GM23338 (cell line): ENCODE measurements around the gene SEMA4D. TPM values are rescaled to one million over a fixed set of nuclear protein-coding genes. Genes with fewer than 3 reads are reported as not detected.

Experiments
- ATAC-seq: fragments of 200-7000 bp; cut with Tn5 transposase; 3 replicates; pipeline ENCODE4 v1.9.1; 2020
- DNase-seq: peaks from one replicate; pipeline ENCODE4 v3.0.0-alpha.2; 2015; ENCODE audit warnings: low spot score
- H2AFZ ChIP-seq: fragments of 200-600 bp; sonication (generic); 2 replicates; pipeline ENCODE4 v1.8.0; 2016; ENCODE audit warnings: antibody characterized with exemption, mild to moderate bottlenecking, moderate library complexity
- H3F3A ChIP-seq: fragments of 200-600 bp; sonication (generic); replicated peaks from 2 replicates; pipeline ENCODE4 v1.8.0; 2017; ENCODE audit warnings: antibody characterized with exemption, mixed run types, low read depth
- H3K27ac ChIP-seq: fragments of 200-600 bp; sonication (generic); 2 replicates; pipeline ENCODE4 v1.6.1; 2016; ENCODE audit warnings: low read depth
- H3K27me3 ChIP-seq: fragments of 200-600 bp; sonication (generic); 2 replicates; pipeline ENCODE4 v1.8.0; 2016; ENCODE audit warnings: mild to moderate bottlenecking, mixed run types, moderate library complexity; ENCODE audit not compliant: insufficient read depth
- H3K36me3 ChIP-seq: fragments of 200-600 bp; sonication (generic); 2 replicates; pipeline ENCODE4 v1.8.0; 2016; ENCODE audit warnings: mild to moderate bottlenecking; ENCODE audit not compliant: insufficient read depth
- H3K4me1 ChIP-seq: fragments of 200-600 bp; sonication (generic); 2 replicates; pipeline ENCODE4 v1.8.0; 2016; ENCODE audit warnings: mild to moderate bottlenecking, moderate library complexity; ENCODE audit not compliant: insufficient read depth
- H3K4me2 ChIP-seq: fragments of 200-600 bp; sonication (generic); 2 replicates; pipeline ENCODE4 v1.7.1; 2017; ENCODE audit warnings: mixed run types
- H3K4me3 ChIP-seq: fragments of 200-600 bp; sonication (generic); 2 replicates; pipeline ENCODE4 v1.6.1; 2016; ENCODE audit warnings: mixed run types
- H3K79me2 ChIP-seq: fragments of 200-600 bp; sonication (generic); replicated peaks from 2 replicates; pipeline ENCODE4 v1.8.0; 2017; ENCODE audit warnings: mild to moderate bottlenecking; ENCODE audit not compliant: insufficient read depth
- H3K9me2 ChIP-seq: fragments of 200-600 bp; sonication (generic); 2 replicates; pipeline ENCODE4 v1.8.0; 2017; ENCODE audit not compliant: insufficient read depth
- H4K20me1 ChIP-seq: fragments of 200-600 bp; sonication (generic); replicated peaks from 2 replicates; pipeline ENCODE4 v1.8.0; 2017; ENCODE audit warnings: mild to moderate bottlenecking; ENCODE audit not compliant: insufficient read depth
- H3K27ac Mint-ChIP-seq: 2 replicates; pipeline ENCODE4 v1.8.0; 2020; ENCODE audit warnings: inconsistent platforms, mild to moderate bottlenecking, moderate library complexity, mixed read lengths
- H3K27me3 Mint-ChIP-seq: 3 replicates; pipeline ENCODE4 v1.8.0; 2022; ENCODE audit warnings: low read depth, mild to moderate bottlenecking, moderate library complexity, mixed read lengths, inconsistent platforms; ENCODE audit not compliant: insufficient read depth, poor library complexity
- H3K36me3 Mint-ChIP-seq: 3 replicates; pipeline ENCODE4 v1.8.0; 2021; ENCODE audit warnings: low read depth, mild to moderate bottlenecking, inconsistent platforms, moderate library complexity, mixed read lengths
- H3K4me1 Mint-ChIP-seq: 3 replicates; pipeline ENCODE4 v1.8.0; 2020; ENCODE audit warnings: mild to moderate bottlenecking, inconsistent platforms, mixed read lengths
- H3K4me3 Mint-ChIP-seq: 3 replicates; pipeline ENCODE4 v1.8.0; 2021; ENCODE audit warnings: moderate library complexity, mild to moderate bottlenecking, inconsistent platforms, mixed read lengths
- H3K9me3 Mint-ChIP-seq: 3 replicates; pipeline ENCODE4 v1.8.0; 2020; ENCODE audit warnings: moderate library complexity, mild to moderate bottlenecking, inconsistent platforms, mixed read lengths
- CREB1 ChIP-seq: fragments of 250-450 bp; sonication (Bioruptor Pico); IDR thresholded peaks from 2 replicates; pipeline ENCODE4 v1.5.0; 2020; ENCODE audit warnings: low read depth, mild to moderate bottlenecking, moderate library complexity
- EZH2 ChIP-seq: fragments of 200-600 bp; sonication (generic); IDR thresholded peaks from one replicate; pipeline ENCODE4 v1.8.0; 2017; ENCODE audit warnings: antibody characterized with exemption, mild to moderate bottlenecking, low read depth; ENCODE audit not compliant: unreplicated experiment
- ZNF114 ChIP-seq: fragments of 250-450 bp; sonication (Bioruptor Pico); IDR thresholded peaks from 2 replicates; pipeline ENCODE4 v1.5.0; 2020; ENCODE audit warnings: mild to moderate bottlenecking, moderate library complexity
- ZNF331 ChIP-seq: fragments of 250-450 bp; sonication (Bioruptor Pico); IDR thresholded peaks from 2 replicates; pipeline ENCODE4 v1.5.0; 2020; ENCODE audit warnings: low read depth, mild to moderate bottlenecking, moderate library complexity
- polyA plus RNA-seq: library from polyadenylated mRNA; unstranded; fragments of >200 nt; fragmentation: Nextera tagmentation; extraction: Ambion mirVana; gene quantifications from 2 replicates; pipeline ENCODE4 v1.2.1, GENCODE V29; 2016
- total RNA-seq: library from RNA; depleted of rRNA; stranded (reverse); fragments of >200 nt; shearing (Covaris generic); gene quantifications from 2 replicates; pipeline ENCODE4 v1.2.3, GENCODE V29; 2014
- TF ChIP-seq, protein P1 (sequence below): fragments of 250-450 bp; sonication (Bioruptor Pico); IDR thresholded peaks from 2 replicates; pipeline ENCODE4 v1.5.0; 2020; ENCODE audit warnings: mild to moderate bottlenecking, moderate library complexity
- TF ChIP-seq, protein P2 (sequence below), 2 experiments: fragments of 200-600 bp in 1 of 2; sonication (generic) in 1 of 2; conservative IDR thresholded peaks; 2 replicates each; pipeline versions ENCODE4 v1.5.1 to v1.6.1; 2016 to 2017; ENCODE audit warnings: antibody characterized with exemption in 2 of 2, low read depth in 2 of 2, mild to moderate bottlenecking in 2 of 2, moderate library complexity in 1 of 2
- TF ChIP-seq, protein P3 (sequence below): IDR thresholded peaks from 2 replicates; pipeline ENCODE4 v1.6.1; 2016; ENCODE audit warnings: antibody characterized with exemption

The SEMA4D gene
- total and polyA plus RNA-seq, 2 experiments from 2014 or later: 19.3 to 63.0 TPM

DNA sequence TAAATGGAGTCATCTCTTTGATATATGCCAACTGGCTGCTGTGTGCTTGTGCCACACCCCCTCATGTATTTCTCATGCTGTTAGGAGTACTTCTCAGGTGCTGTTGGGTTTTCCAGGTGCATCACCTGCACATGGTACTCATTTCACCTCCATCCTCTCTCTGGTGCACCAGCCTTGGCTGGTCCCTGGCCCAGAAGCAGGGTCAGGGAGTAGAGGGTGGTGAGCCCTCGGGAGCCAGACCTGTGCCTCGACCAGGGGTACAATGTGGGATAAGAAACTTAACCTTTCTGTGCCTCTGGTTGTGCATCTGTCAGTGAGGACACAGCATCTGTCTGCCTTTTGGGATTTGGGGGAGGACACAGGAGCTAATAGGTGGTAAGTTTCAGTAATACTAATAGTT, 141.1 kb downstream of the SEMA4D start (continued):
- TF ChIP-seq, protein P1, sequence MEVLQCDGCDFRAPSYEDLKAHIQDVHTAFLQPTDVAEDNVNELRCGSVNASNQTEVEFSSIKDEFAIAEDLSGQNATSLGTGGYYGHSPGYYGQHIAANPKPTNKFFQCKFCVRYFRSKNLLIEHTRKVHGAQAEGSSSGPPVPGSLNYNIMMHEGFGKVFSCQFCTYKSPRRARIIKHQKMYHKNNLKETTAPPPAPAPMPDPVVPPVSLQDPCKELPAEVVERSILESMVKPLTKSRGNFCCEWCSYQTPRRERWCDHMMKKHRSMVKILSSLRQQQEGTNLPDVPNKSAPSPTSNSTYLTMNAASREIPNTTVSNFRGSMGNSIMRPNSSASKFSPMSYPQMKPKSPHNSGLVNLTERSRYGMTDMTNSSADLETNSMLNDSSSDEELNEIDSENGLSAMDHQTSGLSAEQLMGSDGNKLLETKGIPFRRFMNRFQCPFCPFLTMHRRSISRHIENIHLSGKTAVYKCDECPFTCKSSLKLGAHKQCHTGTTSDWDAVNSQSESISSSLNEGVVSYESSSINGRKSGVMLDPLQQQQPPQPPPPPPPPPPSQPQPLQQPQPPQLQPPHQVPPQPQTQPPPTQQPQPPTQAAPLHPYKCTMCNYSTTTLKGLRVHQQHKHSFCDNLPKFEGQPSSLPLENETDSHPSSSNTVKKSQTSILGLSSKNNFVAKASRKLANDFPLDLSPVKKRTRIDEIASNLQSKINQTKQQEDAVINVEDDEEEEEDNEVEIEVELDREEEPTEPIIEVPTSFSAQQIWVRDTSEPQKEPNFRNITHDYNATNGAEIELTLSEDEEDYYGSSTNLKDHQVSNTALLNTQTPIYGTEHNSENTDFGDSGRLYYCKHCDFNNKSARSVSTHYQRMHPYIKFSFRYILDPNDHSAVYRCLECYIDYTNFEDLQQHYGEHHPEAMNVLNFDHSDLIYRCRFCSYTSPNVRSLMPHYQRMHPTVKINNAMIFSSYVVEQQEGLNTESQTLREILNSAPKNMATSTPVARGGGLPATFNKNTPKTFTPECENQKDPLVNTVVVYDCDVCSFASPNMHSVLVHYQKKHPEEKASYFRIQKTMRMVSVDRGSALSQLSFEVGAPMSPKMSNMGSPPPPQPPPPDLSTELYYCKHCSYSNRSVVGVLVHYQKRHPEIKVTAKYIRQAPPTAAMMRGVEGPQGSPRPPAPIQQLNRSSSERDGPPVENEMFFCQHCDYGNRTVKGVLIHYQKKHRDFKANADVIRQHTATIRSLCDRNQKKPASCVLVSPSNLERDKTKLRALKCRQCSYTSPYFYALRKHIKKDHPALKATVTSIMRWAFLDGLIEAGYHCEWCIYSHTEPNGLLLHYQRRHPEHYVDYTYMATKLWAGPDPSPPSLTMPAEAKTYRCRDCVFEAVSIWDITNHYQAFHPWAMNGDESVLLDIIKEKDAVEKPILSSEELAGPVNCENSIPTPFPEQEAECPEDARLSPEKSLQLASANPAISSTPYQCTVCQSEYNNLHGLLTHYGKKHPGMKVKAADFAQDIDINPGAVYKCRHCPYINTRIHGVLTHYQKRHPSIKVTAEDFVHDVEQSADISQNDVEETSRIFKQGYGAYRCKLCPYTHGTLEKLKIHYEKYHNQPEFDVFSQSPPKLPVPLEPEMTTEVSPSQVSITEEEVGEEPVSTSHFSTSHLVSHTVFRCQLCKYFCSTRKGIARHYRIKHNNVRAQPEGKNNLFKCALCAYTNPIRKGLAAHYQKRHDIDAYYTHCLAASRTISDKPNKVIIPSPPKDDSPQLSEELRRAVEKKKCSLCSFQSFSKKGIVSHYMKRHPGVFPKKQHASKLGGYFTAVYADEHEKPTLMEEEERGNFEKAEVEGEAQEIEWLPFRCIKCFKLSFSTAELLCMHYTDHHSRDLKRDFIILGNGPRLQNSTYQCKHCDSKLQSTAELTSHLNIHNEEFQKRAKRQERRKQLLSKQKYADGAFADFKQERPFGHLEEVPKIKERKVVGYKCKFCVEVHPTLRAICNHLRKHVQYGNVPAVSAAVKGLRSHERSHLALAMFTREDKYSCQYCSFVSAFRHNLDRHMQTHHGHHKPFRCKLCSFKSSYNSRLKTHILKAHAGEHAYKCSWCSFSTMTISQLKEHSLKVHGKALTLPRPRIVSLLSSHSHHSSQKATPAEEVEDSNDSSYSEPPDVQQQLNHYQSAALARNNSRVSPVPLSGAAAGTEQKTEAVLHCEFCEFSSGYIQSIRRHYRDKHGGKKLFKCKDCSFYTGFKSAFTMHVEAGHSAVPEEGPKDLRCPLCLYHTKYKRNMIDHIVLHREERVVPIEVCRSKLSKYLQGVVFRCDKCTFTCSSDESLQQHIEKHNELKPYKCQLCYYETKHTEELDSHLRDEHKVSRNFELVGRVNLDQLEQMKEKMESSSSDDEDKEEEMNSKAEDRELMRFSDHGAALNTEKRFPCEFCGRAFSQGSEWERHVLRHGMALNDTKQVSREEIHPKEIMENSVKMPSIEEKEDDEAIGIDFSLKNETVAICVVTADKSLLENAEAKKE (CRISPR knock-in tag): no peak
- TF ChIP-seq, protein P2, sequence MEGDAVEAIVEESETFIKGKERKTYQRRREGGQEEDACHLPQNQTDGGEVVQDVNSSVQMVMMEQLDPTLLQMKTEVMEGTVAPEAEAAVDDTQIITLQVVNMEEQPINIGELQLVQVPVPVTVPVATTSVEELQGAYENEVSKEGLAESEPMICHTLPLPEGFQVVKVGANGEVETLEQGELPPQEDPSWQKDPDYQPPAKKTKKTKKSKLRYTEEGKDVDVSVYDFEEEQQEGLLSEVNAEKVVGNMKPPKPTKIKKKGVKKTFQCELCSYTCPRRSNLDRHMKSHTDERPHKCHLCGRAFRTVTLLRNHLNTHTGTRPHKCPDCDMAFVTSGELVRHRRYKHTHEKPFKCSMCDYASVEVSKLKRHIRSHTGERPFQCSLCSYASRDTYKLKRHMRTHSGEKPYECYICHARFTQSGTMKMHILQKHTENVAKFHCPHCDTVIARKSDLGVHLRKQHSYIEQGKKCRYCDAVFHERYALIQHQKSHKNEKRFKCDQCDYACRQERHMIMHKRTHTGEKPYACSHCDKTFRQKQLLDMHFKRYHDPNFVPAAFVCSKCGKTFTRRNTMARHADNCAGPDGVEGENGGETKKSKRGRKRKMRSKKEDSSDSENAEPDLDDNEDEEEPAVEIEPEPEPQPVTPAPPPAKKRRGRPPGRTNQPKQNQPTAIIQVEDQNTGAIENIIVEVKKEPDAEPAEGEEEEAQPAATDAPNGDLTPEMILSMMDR (conservative IDR thresholded peaks at IDR 0.05; ENCODE audit: low read depth in 2 of 2): no peak
- TF ChIP-seq ZNF331 (CRISPR knock-in tag) (no peak), CREB1 (no peak)

DNA sequence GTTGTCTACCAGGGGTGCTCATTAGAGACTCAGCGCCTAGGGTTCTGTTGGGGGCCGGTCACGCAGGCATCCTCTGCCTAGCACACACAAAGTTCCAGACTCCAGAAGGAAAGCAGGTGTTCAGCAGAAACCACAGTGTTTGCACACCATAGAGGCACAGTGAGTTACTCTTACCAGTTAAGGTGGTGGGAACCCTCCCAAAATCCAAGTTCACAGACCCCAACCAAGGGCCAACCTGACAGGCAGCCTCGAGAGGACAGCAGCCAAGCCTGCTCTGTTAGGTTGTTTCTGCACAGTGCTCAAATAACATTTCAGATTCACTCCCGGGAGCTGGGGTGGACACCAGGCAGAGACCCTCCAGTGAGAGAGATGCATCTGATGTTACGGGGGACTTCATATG, 143.4 kb downstream of the SEMA4D start:
- H3K4me1 Mint-ChIP-seq: no peaks in the 10 kb centered on the region
- Histone ChIP-seq H3K4me1 (no peaks in the 10 kb centered on the region), H2AFZ (no peak overlapping the region), H3K4me2 (no peak overlapping the region), H3K79me2 (peaks cover 3% of the 10 kb centered on the region; the same call in 1 of the 2 replicates), H3K27me3 (no peaks in the 10 kb centered on the region), H4K20me1 (peaks cover 21% of the 10 kb centered on the region), H3K9me2 (no peaks in the 10 kb centered on the region), H3F3A (no peaks in the 10 kb centered on the region), H3K4me3 (no peak overlapping the region), H3K36me3 (peaks cover 51% of the 10 kb centered on the region), H3K27ac (no peak overlapping the region)
- ATAC-seq: no peak
- H3K27ac Mint-ChIP-seq: no peak overlapping the region
- no peaks in the 10 kb centered on the region for H3K27me3 Mint-ChIP-seq
- DNase-seq: no peak
- H3K9me3 Mint-ChIP-seq: no peaks in the 10 kb centered on the region
- no peak overlapping the region for H3K4me3 Mint-ChIP-seq
- peaks cover 98% of the 10 kb centered on the region for H3K36me3 Mint-ChIP-seq
- TF ChIP-seq, protein P1 (CRISPR knock-in tag): no peak
- TF ChIP-seq ZNF114 (CRISPR knock-in tag) (no peak), EZH2 (no peak)
- TF ChIP-seq, protein P3, sequence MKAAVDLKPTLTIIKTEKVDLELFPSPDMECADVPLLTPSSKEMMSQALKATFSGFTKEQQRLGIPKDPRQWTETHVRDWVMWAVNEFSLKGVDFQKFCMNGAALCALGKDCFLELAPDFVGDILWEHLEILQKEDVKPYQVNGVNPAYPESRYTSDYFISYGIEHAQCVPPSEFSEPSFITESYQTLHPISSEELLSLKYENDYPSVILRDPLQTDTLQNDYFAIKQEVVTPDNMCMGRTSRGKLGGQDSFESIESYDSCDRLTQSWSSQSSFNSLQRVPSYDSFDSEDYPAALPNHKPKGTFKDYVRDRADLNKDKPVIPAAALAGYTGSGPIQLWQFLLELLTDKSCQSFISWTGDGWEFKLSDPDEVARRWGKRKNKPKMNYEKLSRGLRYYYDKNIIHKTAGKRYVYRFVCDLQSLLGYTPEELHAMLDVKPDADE: no peak
